Liver (tissue), 2 donors: Measurements from ENCODE around the gene SOX5.

Experiments
- CTCF ChIP-seq: fragments of 150-350 bp; IDR thresholded peaks from 2 replicates; pipeline ENCODE4 v1.5.1; 2017; ENCODE audit warnings: improper control_type of control experiment, low read depth, low read length; ENCODE audit not compliant: missing input control
- MAX ChIP-seq: IDR thresholded peaks from 2 replicates; pipeline ENCODE4 v1.6.1; 2016; ENCODE audit warnings: antibody characterized with exemption
- donor health status: healthy.

- TF ChIP-seq CTCF (no peak), MAX (no peak)
Observed at GRCh38 chr12:23510484-23510883, 439.0 kb downstream of the SOX5 start.
